ENCODE data around the gene DACH2. TPM values are rescaled to one million over a fixed set of nuclear protein-coding genes. Genes with fewer than 3 reads are reported as not detected.

DACH2 gene
- total RNA-seq, 1 experiment from 2014 or later: not detected

DNA sequence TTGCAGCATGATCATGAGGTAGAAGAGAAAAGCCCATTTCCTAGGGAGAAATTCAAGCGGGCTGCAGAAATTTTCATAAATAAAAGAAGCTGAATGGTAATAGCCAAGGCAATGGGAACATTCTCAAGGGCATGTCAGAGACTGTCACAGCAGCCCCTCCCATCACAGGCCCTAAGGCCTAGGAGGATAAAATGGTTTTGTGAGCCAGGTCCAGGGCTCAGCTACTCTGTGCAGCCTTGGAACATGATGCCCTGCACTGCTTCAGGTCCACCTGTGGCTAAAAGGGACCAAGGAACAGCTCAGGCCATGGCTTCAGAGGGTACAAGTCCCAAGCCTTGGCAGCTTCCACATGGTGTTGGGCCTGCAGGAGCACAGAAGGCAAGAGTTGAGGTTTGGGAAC is 93.3 kb downstream of the DACH2 start:
- in situ Hi-C loops (cut with HindIII; ENCODE audit: low sequenced_read_pairs): no loop called here
- no peak for DNase-seq (ENCODE audit: low spot score)

DNA sequence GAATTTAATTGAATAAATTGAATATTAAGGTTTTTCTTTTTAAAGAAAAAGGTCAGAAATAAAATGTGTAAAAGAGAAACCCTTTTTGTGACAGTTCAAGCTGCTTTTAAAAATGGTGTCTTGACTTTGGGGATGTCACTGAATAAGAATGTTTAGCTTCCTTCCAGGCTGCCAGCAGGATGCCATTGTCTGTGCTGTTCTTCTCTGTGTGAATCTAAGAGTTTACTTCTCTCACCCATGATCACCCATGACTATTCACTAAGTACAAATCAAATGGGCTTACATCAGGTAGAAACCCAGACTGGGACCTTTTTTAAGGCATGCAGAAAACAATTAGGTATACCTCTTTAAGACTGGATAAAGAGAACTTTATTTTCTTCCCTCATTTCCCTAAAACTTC is 115.3 kb downstream of the DACH2 start:
- in situ Hi-C loops (cut with HindIII; ENCODE audit: low sequenced_read_pairs): no loop called here
- DNase-seq (ENCODE audit: low spot score): no peak

GRCh38 chrX:86295293-86295692 is 147.0 kb downstream of the DACH2 start:
- DNase-seq (ENCODE audit: low spot score): no peak
- in situ Hi-C loops (cut with HindIII; ENCODE audit: low sequenced_read_pairs): no loop called here

GRCh38 chrX:86322913-86323312 is 174.7 kb downstream of the DACH2 start:
- no peak for DNase-seq (ENCODE audit: low spot score)

DNA sequence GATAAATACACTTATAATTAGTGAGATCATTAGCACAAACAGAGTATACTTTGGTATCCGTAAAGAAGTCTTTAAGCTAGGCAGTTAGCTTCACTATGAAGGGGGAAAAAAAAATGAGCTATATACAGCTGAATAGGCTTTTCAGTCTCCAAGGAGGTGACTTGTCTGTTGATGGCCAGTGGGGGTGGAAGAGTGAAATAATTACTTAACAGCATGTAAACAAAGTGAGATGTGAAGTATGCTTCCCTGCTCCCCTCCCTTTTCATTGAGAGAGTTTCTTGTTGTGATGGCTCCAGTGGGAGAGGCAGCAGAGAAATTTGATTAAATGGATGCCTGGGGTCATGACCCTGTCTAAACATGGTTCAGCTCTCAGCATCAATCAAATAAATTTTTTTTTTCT is 180.9 kb downstream of the DACH2 start:
- no peak for DNase-seq (ENCODE audit: low spot score)
- in situ Hi-C loops (cut with HindIII; ENCODE audit: low sequenced_read_pairs): no loop called here

More at GRCh38 chrX:86322913-86323312, 174.7 kb downstream of the DACH2 start:
- in situ Hi-C loops (cut with HindIII; ENCODE audit: low sequenced_read_pairs): no loop called here

DNA sequence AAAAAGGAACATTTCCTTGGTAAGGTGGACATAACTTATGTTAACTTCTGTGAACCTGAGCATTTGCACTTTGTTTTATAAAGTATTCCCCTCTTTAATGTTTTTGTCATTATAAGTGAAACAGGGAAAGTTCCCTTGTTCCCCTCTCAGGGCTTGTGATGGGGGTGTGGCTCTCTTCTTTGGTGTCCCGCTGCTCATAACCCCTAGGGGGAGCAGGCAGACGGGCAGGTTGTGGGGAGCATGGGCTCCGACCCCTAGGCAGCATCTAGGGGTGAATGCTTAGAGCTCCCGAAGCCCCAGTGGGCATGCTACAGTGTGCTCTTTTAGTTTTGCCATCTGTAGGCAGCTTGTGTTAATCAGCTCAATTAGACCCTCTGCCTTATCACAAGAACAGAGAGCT is 200.4 kb downstream of the DACH2 start:
- in situ Hi-C loops (cut with HindIII; ENCODE audit: low sequenced_read_pairs): no loop called here
- DNase-seq (ENCODE audit: low spot score): no peak

- DNase-seq (ENCODE audit: low spot score): no peak
- in situ Hi-C loops (cut with HindIII; ENCODE audit: low sequenced_read_pairs): no loop called here
Measured at GRCh38 chrX:86349115-86349514, 200.9 kb downstream of the DACH2 start.

GRCh38 chrX:86369847-86370630 is 221.8 kb downstream of the DACH2 start:
- no peak for DNase-seq (ENCODE audit: low spot score)
- in situ Hi-C loops (cut with HindIII; ENCODE audit: low sequenced_read_pairs): no loop called here

DNA sequence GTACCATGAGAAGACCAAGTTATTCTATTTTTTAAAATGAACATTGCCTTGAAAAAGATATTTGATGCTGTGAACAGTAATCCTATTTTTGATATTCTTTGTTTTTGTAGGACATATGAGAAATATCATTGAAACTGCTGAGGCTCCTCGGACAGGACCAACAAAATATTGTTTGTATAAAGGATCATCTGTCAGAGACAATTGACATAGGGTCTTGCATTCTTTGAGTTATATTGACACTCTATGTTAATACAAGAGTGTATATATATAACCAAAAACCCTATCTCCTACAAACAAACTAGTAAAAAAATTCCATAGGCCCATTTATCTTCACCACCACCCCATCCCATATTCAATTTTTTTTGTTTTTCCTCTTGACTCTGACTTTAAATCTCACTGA is 222.7 kb downstream of the DACH2 start:
- in situ Hi-C loops (cut with HindIII; ENCODE audit: low sequenced_read_pairs): no loop called here
- no peak for DNase-seq (ENCODE audit: low spot score)

DNA sequence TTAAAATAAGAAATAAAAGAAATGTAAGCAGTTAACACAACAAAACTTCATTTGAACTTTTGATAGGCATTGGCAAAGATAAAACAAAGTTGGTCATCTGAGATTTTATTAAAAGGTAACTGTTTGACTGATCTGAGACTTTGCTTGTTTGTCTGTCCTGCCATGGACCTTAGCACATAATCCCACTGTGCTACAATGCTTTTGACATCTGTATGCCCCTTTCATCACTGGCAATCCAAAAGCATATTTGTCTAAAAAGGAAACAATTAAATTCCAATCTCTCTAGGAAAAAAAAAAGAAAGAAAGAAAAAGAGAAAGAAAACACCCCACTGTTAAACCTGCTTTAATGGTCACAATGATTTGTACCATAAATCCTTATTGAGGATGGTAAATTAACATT is 231.0 kb downstream of the DACH2 start:
- in situ Hi-C loops (cut with HindIII; ENCODE audit: low sequenced_read_pairs): no loop called here
- DNase-seq (ENCODE audit: low spot score): no peak

- in situ Hi-C loops (cut with HindIII; ENCODE audit: low sequenced_read_pairs): no loop called here
Measured at GRCh38 chrX:86383681-86384540, 235.7 kb downstream of the DACH2 start.

GRCh38 chrX:86407371-86407770 is 259.1 kb downstream of the DACH2 start:
- DNase-seq (ENCODE audit: low spot score): no peak
- in situ Hi-C loops (cut with HindIII; ENCODE audit: low sequenced_read_pairs): no loop called here

More at GRCh38 chrX:86383681-86384540, 235.7 kb downstream of the DACH2 start:
- no peak for DNase-seq (ENCODE audit: low spot score)

DNA sequence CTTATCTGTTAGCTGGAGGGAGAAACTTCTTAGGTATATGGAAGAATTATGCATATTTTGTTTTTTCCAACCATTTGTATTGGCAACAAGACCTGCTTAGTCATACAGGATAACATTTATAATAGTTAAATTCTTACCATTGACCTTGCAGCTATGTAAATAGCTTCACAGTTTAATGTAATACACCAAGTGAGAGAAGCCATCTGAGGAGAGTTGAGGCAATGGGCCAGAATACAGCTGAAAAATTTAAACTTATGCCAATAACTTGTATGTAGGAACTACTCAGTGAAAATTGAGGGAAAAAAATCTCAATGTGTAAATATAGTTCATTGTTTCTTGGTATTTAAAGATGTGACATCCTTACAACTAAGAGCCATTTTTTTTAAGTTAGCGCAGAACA is 273.5 kb downstream of the DACH2 start:
- no peak for DNase-seq (ENCODE audit: low spot score)
- in situ Hi-C loops (cut with HindIII; ENCODE audit: low sequenced_read_pairs): no loop called here

DNA sequence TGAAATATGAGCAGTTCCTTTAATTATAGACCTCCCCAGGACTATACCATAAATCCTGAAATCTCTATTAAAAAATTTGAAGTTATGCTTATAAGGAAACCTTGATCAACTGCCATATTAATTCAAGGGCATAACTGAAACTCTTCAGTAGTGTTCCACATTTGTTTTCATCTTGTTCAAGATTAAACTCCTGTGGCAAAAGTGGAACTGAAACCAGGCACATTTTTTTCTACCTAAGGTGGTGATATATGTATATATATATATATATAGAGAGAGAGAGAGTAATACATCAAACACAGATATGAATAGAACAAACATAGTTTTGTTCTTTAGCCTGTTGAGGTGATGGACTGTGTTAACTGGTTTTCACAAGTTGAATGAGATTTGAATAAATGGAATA is 287.9 kb downstream of the DACH2 start:
- in situ Hi-C loops (cut with HindIII; ENCODE audit: low sequenced_read_pairs): no loop called here
- no peak for DNase-seq (ENCODE audit: low spot score)

DNA sequence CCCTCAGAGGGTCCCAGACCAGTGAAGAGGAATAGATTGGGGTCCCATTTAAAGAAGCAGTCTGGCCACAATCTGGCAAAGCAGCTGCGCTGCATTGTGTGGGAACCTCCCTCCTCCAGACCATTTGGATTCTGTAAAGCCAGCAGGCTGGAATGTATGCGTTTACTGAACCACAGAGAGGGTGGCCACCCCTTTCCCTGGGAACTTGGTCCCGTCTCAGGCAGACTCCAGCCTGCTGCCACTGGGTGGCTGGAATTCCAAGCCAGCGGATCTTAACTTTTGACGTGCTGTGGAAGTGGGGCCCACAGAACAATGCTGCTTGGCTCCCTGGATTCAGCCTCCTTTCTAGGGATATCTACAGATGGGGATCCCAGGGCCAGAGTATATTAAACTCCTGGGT is 307.2 kb downstream of the DACH2 start:
- no peak for DNase-seq (ENCODE audit: low spot score)
- in situ Hi-C loops (cut with HindIII; ENCODE audit: low sequenced_read_pairs): no loop called here

- in situ Hi-C loops (cut with HindIII; ENCODE audit: low sequenced_read_pairs): no loop called here
- no peak for DNase-seq (ENCODE audit: low spot score)
Measured at GRCh38 chrX:86460760-86461159, 312.5 kb downstream of the DACH2 start.

GRCh38 chrX:86504297-86504696 is 356.0 kb downstream of the DACH2 start:
- in situ Hi-C loops (cut with HindIII; ENCODE audit: low sequenced_read_pairs): no loop called here
- DNase-seq (ENCODE audit: low spot score): no peak

DNA sequence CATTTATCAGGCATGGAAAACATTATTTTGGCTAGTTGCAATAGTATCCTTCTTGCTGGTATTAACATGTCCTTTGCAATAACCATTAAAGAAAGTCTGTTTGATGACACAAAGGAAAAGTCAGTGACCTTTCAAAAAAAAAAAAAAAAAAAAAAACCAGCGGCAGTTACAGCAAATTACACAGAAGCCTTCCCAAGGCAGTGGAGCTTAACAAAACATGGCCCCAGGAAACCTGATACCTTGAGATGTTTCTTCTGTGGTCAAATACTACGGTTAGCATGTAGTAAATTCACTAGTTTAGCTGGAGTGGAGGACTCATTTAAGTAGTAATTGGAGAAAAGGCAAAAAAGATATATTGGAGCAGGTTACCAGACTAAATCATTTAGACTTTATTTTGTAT is 359.1 kb downstream of the DACH2 start:
- in situ Hi-C loops (cut with HindIII; ENCODE audit: low sequenced_read_pairs): no loop called here

DNA sequence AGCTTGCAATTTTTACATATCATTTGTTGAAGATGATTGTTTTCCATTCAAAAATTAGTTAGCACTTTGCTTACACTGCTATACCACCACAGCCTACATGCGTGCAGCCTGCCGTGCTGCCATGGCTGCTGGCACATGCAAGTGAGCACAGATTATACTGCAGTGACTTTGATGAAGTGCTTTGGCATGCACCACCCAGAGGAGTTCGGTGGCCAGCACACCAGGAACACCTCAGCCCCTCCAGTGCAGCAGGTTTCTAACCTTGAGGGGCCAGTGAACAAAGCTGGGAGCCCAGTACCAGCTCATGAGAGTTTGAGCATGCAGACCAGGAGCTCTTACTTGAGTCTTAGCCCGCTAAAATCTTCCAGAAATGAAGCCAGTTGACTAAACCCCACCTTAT is 431.5 kb downstream of the DACH2 start:
- no peak for DNase-seq (ENCODE audit: low spot score)
- in situ Hi-C loops (cut with HindIII; ENCODE audit: low sequenced_read_pairs): no loop called here

More for the DNA sequence above, 359.1 kb downstream of the DACH2 start:
- DNase-seq (ENCODE audit: low spot score): no peak

GRCh38 chrX:86604607-86605006 is 456.4 kb downstream of the DACH2 start:
- in situ Hi-C loops (cut with HindIII; ENCODE audit: low sequenced_read_pairs): no loop called here
- no peak for DNase-seq (ENCODE audit: low spot score)

Measured in G401 (cell line).